Myocyte (in vitro differentiated cells): ENCODE measurements around the gene TRAM2. TPM values are rescaled to one million over a fixed set of nuclear protein-coding genes. Genes with fewer than 3 reads are reported as not detected.

Experiments
- DNase-seq: peaks from one replicate; pipeline ENCODE4 v3.0.0-alpha.2; 2012; ENCODE audit warnings: low read depth
- polyA plus RNA-seq: library from polyadenylated mRNA; unstranded; fragments of >200 nt; gene quantifications from one replicate; pipeline ENCODE4 v1.2.1, GENCODE V29; 2012; ENCODE audit warnings: missing spikeins
- total RNA-seq: library from RNA; depleted of rRNA; stranded (reverse); fragments of >200 nt; gene quantifications from 2 replicates; pipeline ENCODE4 v1.2.3, GENCODE V29; 2014

TRAM2 gene
- total RNA-seq, result 70.0 and 81.3 TPM in 2 replicates
- 110 TPM for polyA plus RNA-seq

- peak; percentile 87 for DNase-seq
Observed at GRCh38 chr6:52577022-52577777, at the start of gene TRAM2. Gene TRAM2, minus strand, starts transcription at chr6:52577060. Its CDS starts 145 bp downstream, at chr6:52576915.

- DNase-seq, result no peak
Observed at GRCh38 chr6:52622810-52623209, 46.0 kb upstream of the TRAM2 start.

GRCh38 chr6:52621631-52622030 is 44.8 kb upstream of the TRAM2 start:
- no peak for DNase-seq

GRCh38 chr6:52620906-52621190 is 44.0 kb upstream of the TRAM2 start:
- DNase-seq, result no peak

GRCh38 chr6:52620055-52620905 is 43.4 kb upstream of the TRAM2 start:
- DNase-seq, result no peak

GRCh38 chr6:52617087-52617486 is 40.2 kb upstream of the TRAM2 start:
- peak; percentile 13 for DNase-seq

GRCh38 chr6:52616059-52616690 is 39.3 kb upstream of the TRAM2 start:
- no peak for DNase-seq

- no peak for DNase-seq
Observed at GRCh38 chr6:52612336-52613054, 35.6 kb upstream of the TRAM2 start.

- no peak for DNase-seq
Observed at GRCh38 chr6:52611833-52612232, 35.0 kb upstream of the TRAM2 start.

- DNase-seq, result no peak
Observed at GRCh38 chr6:52610745-52611355, 34.0 kb upstream of the TRAM2 start.

GRCh38 chr6:52610011-52610410 is 33.2 kb upstream of the TRAM2 start:
- no peak for DNase-seq

- DNase-seq, result no peak
Observed at GRCh38 chr6:52605610-52606185, 28.8 kb upstream of the TRAM2 start.

GRCh38 chr6:52603000-52603795 is 26.3 kb upstream of the TRAM2 start:
- peak; percentile 14 for DNase-seq

- DNase-seq, result no peak
Observed at GRCh38 chr6:52598824-52599190, 21.9 kb upstream of the TRAM2 start.

GRCh38 chr6:52598123-52598823 is 21.4 kb upstream of the TRAM2 start:
- peak; percentile 84 for DNase-seq

GRCh38 chr6:52597738-52598122 is 20.9 kb upstream of the TRAM2 start:
- no peak for DNase-seq

GRCh38 chr6:52596371-52597028 is 19.6 kb upstream of the TRAM2 start:
- DNase-seq, result no peak

- peak; percentile 49 for DNase-seq
Observed at GRCh38 chr6:52595796-52596130, 18.9 kb upstream of the TRAM2 start.
